IPS DF 6.9 (cell line): ENCODE data around the gene RCAN2.

Experiments
- DNase-seq: peaks from one replicate; pipeline ENCODE4 v3.0.0-alpha.2; 2013; ENCODE audit warnings: low read depth, low spot score
- H3K27ac ChIP-seq: one replicate; pipeline ENCODE4 v1.5.1; 2013; ENCODE audit warnings: low read length, control low read depth
- H3K27me3 ChIP-seq: 2 replicates; pipeline ENCODE4 v1.6.1; 2013; ENCODE audit warnings: mild to moderate bottlenecking, low read length; ENCODE audit not compliant: control insufficient read depth, insufficient read depth
- H3K36me3 ChIP-seq: 2 replicates; pipeline ENCODE4 v1.6.1; 2013; ENCODE audit warnings: low read length; ENCODE audit not compliant: control insufficient read depth, insufficient read depth
- H3K4me1 ChIP-seq: 2 replicates; pipeline ENCODE4 v1.6.1; 2013; ENCODE audit warnings: low read length; ENCODE audit not compliant: control insufficient read depth, insufficient read depth
- H3K4me3 ChIP-seq: 2 replicates; pipeline ENCODE4 v1.5.1; 2013; ENCODE audit warnings: mild to moderate bottlenecking, low read length
- H3K9me3 ChIP-seq: 2 replicates; pipeline ENCODE4 v1.6.1; 2013; ENCODE audit warnings: low read length, inconsistent platforms; ENCODE audit not compliant: control insufficient read depth, insufficient read depth
- WGBS: extraction: QIAGEN DNeasy Blood & Tissue Kit; methylation state at CpG from one replicate; pipeline ENCODE4 v1.1.7; 2013; ENCODE audit warnings: mixed read lengths, missing lambda C conversion rate; ENCODE audit not compliant: insufficient read length, insufficient coverage; 5-methylcytosine and 5-hydroxymethylcytosine counted together

The RCAN2 gene

GRCh38 chr6:46367354-46368168, 123.7 kb downstream of the RCAN2 start:
- Histone ChIP-seq H3K9me3 (no peaks in the 10 kb centered on the region), H3K4me3 (no peak overlapping the region), H3K27ac (no peak overlapping the region), H3K4me1 (no peaks in the 10 kb centered on the region), H3K27me3 (no peaks in the 10 kb centered on the region), H3K36me3 (no peaks in the 10 kb centered on the region)
- WGBS: no CpG with 5 or more reads among the region's 2 CpGs
- DNase-seq: no peak

- Histone ChIP-seq H3K9me3 (no peaks in the 10 kb centered on the region), H3K27me3 (no peaks in the 10 kb centered on the region), H3K27ac (no peak overlapping the region), H3K4me1 (no peaks in the 10 kb centered on the region), H3K36me3 (no peaks in the 10 kb centered on the region), H3K4me3 (no peak overlapping the region)
- WGBS: no CpG with 5 or more reads among the region's 3 CpGs
- no peak for DNase-seq
Observed at GRCh38 chr6:46366190-46366900, 124.9 kb downstream of the RCAN2 start.

- Histone ChIP-seq H3K36me3 (no peaks in the 10 kb centered on the region), H3K4me1 (no peaks in the 10 kb centered on the region), H3K27ac (no peak overlapping the region), H3K27me3 (no peaks in the 10 kb centered on the region), H3K9me3 (no peaks in the 10 kb centered on the region), H3K4me3 (no peak overlapping the region)
- no CpG with 5 or more reads among the region's 2 CpGs for WGBS
- DNase-seq: no peak
Observed at GRCh38 chr6:46357591-46357990, 133.7 kb downstream of the RCAN2 start.

DNA sequence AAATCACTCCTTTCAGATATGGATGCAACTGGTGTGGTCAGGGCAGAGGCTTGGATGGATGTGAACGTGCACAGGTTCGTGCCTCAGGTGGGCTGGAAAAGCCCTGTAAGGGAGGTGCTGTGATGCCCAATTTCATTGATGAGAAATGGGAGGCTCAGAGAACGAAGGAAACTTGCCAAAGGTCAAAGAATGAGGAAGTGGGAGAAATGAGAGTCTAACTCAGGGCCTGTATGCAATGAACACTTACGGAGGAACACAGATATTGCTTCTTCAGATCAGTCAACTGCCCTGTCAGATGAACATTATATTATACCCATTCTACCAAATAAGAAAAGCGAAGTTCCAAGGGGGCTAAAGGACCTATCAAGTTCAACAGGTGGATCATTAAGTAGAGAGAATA, 134.7 kb downstream of the RCAN2 start:
- no peaks in the 10 kb centered on the region for H3K9me3 ChIP-seq
- no peaks in the 10 kb centered on the region for H3K27me3 ChIP-seq
- no peaks in the 10 kb centered on the region for H3K4me1 ChIP-seq
- no peak overlapping the region for H3K4me3 ChIP-seq
- no peak overlapping the region for H3K27ac ChIP-seq
- no peaks in the 10 kb centered on the region for H3K36me3 ChIP-seq
- no CpG with 5 or more reads among the region's 5 CpGs for WGBS
- DNase-seq: no peak

DNA sequence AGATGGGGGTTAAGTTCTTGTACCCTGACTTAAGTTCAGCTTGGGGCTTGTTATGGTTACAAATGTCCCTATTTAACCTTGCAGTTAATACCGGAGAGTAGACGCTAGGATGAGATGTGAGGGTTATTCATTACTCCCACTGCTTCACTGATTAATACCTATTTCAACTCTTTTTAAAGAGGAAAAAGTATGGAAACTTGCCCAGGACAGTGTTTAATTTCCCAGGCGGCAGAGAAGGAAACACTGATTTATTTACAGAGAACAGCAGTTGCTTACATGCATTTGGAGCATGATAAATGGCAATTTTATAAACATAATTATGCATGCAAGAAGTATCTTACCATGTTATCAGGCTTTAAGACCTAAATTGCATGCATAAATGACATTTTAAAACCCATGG, 137.7 kb downstream of the RCAN2 start:
- Histone ChIP-seq H3K9me3 (no peaks in the 10 kb centered on the region), H3K4me3 (no peak overlapping the region), H3K27me3 (no peaks in the 10 kb centered on the region), H3K27ac (no peak overlapping the region), H3K4me1 (no peaks in the 10 kb centered on the region), H3K36me3 (no peaks in the 10 kb centered on the region)
- no CpG with 5 or more reads among the region's 3 CpGs for WGBS
- DNase-seq: no peak

DNA sequence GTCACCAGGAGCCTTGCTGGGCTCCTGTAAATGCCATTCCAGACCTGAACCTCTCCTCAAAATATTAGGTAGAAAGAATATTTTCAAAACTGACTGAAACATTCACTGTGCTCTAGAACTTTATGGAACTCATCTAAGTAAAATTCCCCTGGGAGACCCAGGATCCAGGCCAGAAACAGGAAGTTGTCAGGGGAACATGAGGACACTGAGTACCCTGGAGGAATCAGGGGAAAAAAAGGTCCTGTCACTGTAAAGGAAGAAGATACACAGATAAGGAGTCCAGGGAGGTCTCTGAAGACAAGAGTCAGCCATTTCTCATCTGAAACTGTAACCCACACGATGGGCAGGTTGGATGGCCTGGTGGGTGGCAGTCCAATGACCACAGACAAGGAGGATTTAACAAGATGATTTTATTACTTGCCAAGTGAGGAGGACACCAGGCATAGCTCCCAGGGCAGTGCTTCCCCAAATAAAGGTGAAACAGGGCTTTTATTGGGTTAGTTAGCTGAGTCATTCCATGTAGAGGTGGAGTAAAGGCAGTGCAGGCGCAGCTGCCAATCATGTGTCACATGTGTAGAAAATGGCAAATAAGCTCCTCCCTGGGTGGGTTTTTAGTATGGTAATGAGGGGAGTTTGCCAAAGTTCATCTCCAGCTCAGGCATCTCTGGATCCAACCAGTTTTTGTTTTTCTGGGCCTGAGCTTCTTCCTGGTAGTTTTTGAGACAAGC, 138.5 kb downstream of the RCAN2 start:
- no peak for DNase-seq
- Histone ChIP-seq H3K9me3 (no peaks in the 10 kb centered on the region), H3K4me1 (no peaks in the 10 kb centered on the region), H3K27me3 (no peaks in the 10 kb centered on the region), H3K36me3 (no peaks in the 10 kb centered on the region), H3K4me3 (no peak overlapping the region), H3K27ac (no peak overlapping the region)
- no CpG with 5 or more reads among the region's 2 CpGs for WGBS

DNA sequence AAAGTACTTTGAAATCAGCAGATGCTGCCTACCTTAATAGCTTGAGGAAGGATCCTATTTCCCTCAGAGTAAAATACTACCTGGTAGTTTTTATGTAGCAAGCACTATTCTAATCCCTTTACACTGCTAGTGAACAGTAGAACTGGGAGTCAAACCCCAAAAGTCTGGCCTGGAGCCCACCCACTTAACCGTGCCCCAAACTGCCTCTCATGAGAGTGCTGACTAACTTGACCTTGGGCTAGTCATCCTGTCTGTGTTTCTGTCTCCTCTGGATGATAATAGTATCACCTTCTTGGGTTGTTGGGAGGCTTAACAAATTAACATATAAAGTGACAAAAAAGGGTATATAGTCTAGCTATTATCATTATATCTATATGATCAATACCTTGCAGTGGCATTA, 140.5 kb downstream of the RCAN2 start:
- Histone ChIP-seq H3K9me3 (no peaks in the 10 kb centered on the region), H3K4me1 (no peaks in the 10 kb centered on the region), H3K27me3 (no peaks in the 10 kb centered on the region), H3K4me3 (no peak overlapping the region), H3K36me3 (no peaks in the 10 kb centered on the region), H3K27ac (no peak overlapping the region)
- DNase-seq: no peak
- WGBS: no CpG with 5 or more reads among the region's 1 CpG

GRCh38 chr6:46347669-46348068, 143.6 kb downstream of the RCAN2 start:
- H3K27ac ChIP-seq: no peak overlapping the region
- DNase-seq: no peak
- no peaks in the 10 kb centered on the region for H3K9me3 ChIP-seq
- H3K4me3 ChIP-seq: no peak overlapping the region
- H3K27me3 ChIP-seq: no peaks in the 10 kb centered on the region
- H3K36me3 ChIP-seq: no peaks in the 10 kb centered on the region
- no peaks in the 10 kb centered on the region for H3K4me1 ChIP-seq
- no CpG with 5 or more reads among the region's 3 CpGs for WGBS

GRCh38 chr6:46340246-46340645, 151.0 kb downstream of the RCAN2 start:
- no CpG with 5 or more reads among the region's 2 CpGs for WGBS

DNA sequence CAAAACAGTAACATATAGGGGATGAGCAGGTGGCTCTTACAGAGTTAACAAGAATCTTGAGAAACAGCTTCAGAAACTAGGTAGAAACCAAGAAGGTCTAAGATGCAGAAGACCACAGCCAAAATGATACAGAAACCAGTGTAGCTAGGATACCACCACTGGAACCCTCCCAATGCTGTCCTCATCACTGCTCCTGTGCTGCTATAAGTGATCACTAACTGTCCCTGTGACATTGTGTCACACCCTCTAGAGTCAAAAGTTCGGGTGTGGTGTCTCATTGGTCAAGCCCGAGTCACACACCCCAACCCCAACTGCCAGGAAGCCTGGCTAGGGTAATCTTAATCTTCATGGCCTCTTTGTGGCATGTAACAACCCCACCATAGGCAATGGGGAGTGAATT, 153.1 kb downstream of the RCAN2 start:
- Histone ChIP-seq H3K27ac (no peak overlapping the region), H3K4me3 (no peak overlapping the region), H3K4me1 (0 out of 2 replicates have a peak, but pooled peaks cover 1% of the 10 kb centered on the region), H3K36me3 (no peaks in the 10 kb centered on the region), H3K9me3 (no peaks in the 10 kb centered on the region), H3K27me3 (no peaks in the 10 kb centered on the region)
- DNase-seq: no peak
- whole genome bisulfite sequencing: no CpG with 5 or more reads among the region's 2 CpGs

More at GRCh38 chr6:46340246-46340645, 151.0 kb downstream of the RCAN2 start:
- no peaks in the 10 kb centered on the region for H3K36me3 ChIP-seq
- no peak overlapping the region for H3K4me3 ChIP-seq
- no peak overlapping the region for H3K27ac ChIP-seq
- no peaks in the 10 kb centered on the region for H3K4me1 ChIP-seq
- H3K9me3 ChIP-seq: no peaks in the 10 kb centered on the region
- DNase-seq: no peak
- no peaks in the 10 kb centered on the region for H3K27me3 ChIP-seq
